OCI-LY7 (cell line): ENCODE measurements around the gene NOS3. TPM values are rescaled to one million over a fixed set of nuclear protein-coding genes. Genes with fewer than 3 reads are reported as not detected.

Source experiments
- BruUV-seq: library from RNA; stranded (reverse); fragments of 400-500 nt; replicated peaks from 2 replicates; lab custom pipeline; 2021; lab: Mats Ljungman, UMichigan
- CTCF ChIA-PET: fragments of 300-600 bp; sonication (Branson Sonifier 250); formaldehyde crosslinking; loops from one replicate; lab custom pipeline; 2022; ENCODE audit warnings: antibody characterized with exemption; ENCODE audit not compliant: unreplicated experiment; lab: Charles Lee
- POLR2A ChIA-PET: fragments of 300-600 bp; sonication (Branson Sonifier 250); formaldehyde crosslinking; loops from one replicate; lab custom pipeline; 2022; ENCODE audit warnings: antibody characterized with exemption; lab: Charles Lee
- DNase-seq: peaks from one replicate; pipeline ENCODE4 v3.0.0-alpha.2; 2015; ENCODE audit warnings: low spot score
- H2AFZ ChIP-seq: fragments of 200-600 bp; sonication (generic), shearing (Covaris generic); 2 replicates; pipeline ENCODE4 v1.6.1; 2014; ENCODE audit warnings: mild to moderate bottlenecking, antibody characterized with exemption, low read length, moderate library complexity
- H3K27ac ChIP-seq: fragments of 200-600 bp; sonication (generic); 2 replicates; pipeline ENCODE4 v1.5.1; 2014; ENCODE audit warnings: mixed run types, low read depth, mild to moderate bottlenecking, moderate library complexity, low read length, inconsistent platforms; ENCODE audit not compliant: poor library complexity, severe bottlenecking
- H3K36me3 ChIP-seq: fragments of 200-600 bp; sonication (generic); 2 replicates; pipeline ENCODE4 v1.6.1; 2014; ENCODE audit warnings: mild to moderate bottlenecking, antibody characterized with exemption, low read length, moderate library complexity, mixed read lengths; ENCODE audit not compliant: insufficient read depth
- H3K4me1 ChIP-seq: fragments of 200-600 bp; sonication (generic); 2 replicates; pipeline ENCODE4 v1.5.1; 2014; ENCODE audit warnings: mild to moderate bottlenecking, low read length; ENCODE audit not compliant: insufficient read depth, poor library complexity, severe bottlenecking
- H3K4me2 ChIP-seq: fragments of 200-600 bp; sonication (generic); 2 replicates; pipeline ENCODE4 v1.6.1; 2014; ENCODE audit warnings: mild to moderate bottlenecking, low read length
- H3K4me3 ChIP-seq: fragments of 200-600 bp; sonication (generic); 2 replicates; pipeline ENCODE4 v1.5.1; 2014; ENCODE audit warnings: mild to moderate bottlenecking, low read depth, low read length; ENCODE audit not compliant: poor library complexity, severe bottlenecking
- H3K79me2 ChIP-seq: fragments of 200-600 bp; sonication (generic); 2 replicates; pipeline ENCODE4 v1.6.1; 2016; ENCODE audit warnings: low read depth, mild to moderate bottlenecking, low read length, moderate library complexity, mixed read lengths; ENCODE audit not compliant: insufficient read depth
- H3K9me2 ChIP-seq: fragments of 200-600 bp; sonication (generic); 2 replicates; pipeline ENCODE4 v1.6.1; 2016; ENCODE audit warnings: mild to moderate bottlenecking, low read length, mixed read lengths; ENCODE audit not compliant: insufficient read depth
- H3K9me3 ChIP-seq: fragments of 200-600 bp; sonication (generic); 2 replicates; pipeline ENCODE4 v1.6.1; 2014; ENCODE audit warnings: mild to moderate bottlenecking, mixed run types, low read length, mixed read lengths
- H4K20me1 ChIP-seq: fragments of 200-600 bp; sonication (generic); 2 replicates; pipeline ENCODE4 v1.6.1; 2014; ENCODE audit warnings: mild to moderate bottlenecking, antibody characterized with exemption, low read length, moderate library complexity, mixed read lengths; ENCODE audit not compliant: insufficient read depth
- EZH2phosphoT487 ChIP-seq: fragments of 200-600 bp; sonication (generic); IDR thresholded peaks from 2 replicates; pipeline ENCODE4 v1.6.1; 2018; ENCODE audit warnings: low read depth, borderline replicate concordance, mild to moderate bottlenecking, mixed run types, antibody characterized with exemption, low read length, moderate library complexity, mixed read lengths
- intact Hi-C: fragments of 100-400 bp; cut with micrococcal nuclease; formaldehyde crosslinking; loops from one replicate; pipeline ENCODE4 v1.10.0; 2022; ENCODE audit not compliant: unreplicated experiment
- total RNA-seq, 2 experiments: library from RNA; depleted of rRNA in 1 of 2; stranded (reverse); fragments of >200 nt in 1 of 2; shearing (Covaris generic) in 1 of 2; gene quantifications; 2 replicates each; pipeline ENCODE4 v1.2.3, GENCODE V29; 2014 to 2022
- TF ChIP-seq, protein P1 (sequence below): fragments of 200-600 bp; sonication (generic); conservative IDR thresholded peaks from 2 replicates; pipeline ENCODE4 v1.5.1; 2014; ENCODE audit warnings: mild to moderate bottlenecking, antibody characterized with exemption, low read length, moderate library complexity, mixed read lengths

The NOS3 gene
- total RNA-seq, 2 experiments from 2014 or later, result 0.78 to 0.82 TPM

- no peaks in the 10 kb centered on the region for H4K20me1 ChIP-seq
- no peak overlapping the region for H2AFZ ChIP-seq
- H3K79me2 ChIP-seq, result no peaks in the 10 kb centered on the region
- peak overlapping the region; percentile 8; the same call in 1 of the 2 replicates for H3K4me2 ChIP-seq
- peak; percentile 68 for DNase-seq
- no TSS peak for BruUV-seq
- no peaks in the 10 kb centered on the region for H3K36me3 ChIP-seq
- no peaks in the 10 kb centered on the region for H3K9me2 ChIP-seq
- no peaks in the 10 kb centered on the region for H3K9me3 ChIP-seq
- no peak overlapping the region for H3K27ac ChIP-seq
- H3K4me3 ChIP-seq, result no peak overlapping the region
- intact Hi-C loops, result loop anchor here (1.0 to 2.0 kb wide), 4 partner anchors 25 to 210 kb away; no protein-coding TSS in a partner anchor
- H3K4me1 ChIP-seq, result peaks cover 11% of the 10 kb centered on the region
- CTCF ChIA-PET, result interaction anchor here (0.6 to 1.0 kb wide), 4 partner anchors 39 to 1737 kb away, joined by 3 to 10 read pairs (median 7); no protein-coding TSS in a partner anchor
- TF ChIP-seq EZH2phosphoT487, result no peak
- TF ChIP-seq, protein P1, sequence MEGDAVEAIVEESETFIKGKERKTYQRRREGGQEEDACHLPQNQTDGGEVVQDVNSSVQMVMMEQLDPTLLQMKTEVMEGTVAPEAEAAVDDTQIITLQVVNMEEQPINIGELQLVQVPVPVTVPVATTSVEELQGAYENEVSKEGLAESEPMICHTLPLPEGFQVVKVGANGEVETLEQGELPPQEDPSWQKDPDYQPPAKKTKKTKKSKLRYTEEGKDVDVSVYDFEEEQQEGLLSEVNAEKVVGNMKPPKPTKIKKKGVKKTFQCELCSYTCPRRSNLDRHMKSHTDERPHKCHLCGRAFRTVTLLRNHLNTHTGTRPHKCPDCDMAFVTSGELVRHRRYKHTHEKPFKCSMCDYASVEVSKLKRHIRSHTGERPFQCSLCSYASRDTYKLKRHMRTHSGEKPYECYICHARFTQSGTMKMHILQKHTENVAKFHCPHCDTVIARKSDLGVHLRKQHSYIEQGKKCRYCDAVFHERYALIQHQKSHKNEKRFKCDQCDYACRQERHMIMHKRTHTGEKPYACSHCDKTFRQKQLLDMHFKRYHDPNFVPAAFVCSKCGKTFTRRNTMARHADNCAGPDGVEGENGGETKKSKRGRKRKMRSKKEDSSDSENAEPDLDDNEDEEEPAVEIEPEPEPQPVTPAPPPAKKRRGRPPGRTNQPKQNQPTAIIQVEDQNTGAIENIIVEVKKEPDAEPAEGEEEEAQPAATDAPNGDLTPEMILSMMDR, result peak; percentile 88
- POLR2A ChIA-PET, result no interaction called here
Observed at GRCh38 chr7:150988230-150989226, 2.3 kb upstream of the NOS3 start.

DNA sequence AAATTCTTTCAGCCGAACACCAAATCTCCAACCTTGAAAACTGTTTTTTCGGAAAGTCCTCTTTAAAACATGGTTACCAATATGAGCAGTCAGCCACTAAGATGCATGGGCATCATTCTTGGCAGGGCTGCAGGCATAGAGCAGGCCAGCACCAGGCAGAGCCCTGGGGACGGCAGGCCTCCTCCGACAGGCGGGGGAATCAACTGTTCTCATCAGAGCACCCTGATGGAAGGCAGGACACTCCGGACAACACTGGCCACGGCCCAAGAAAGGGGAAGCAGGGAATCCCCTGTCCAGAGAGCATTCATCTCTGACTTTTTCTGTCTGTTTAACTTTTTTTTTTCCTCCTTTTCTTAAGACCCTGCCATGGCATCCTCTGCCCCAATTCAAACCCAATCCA is 1.4 kb upstream of the NOS3 start:
- ChIA-PET CTCF (interaction anchor here (0.6 to 1.0 kb wide), 3 partner anchors 98 to 1736 kb away, joined by 5 to 10 read pairs (median 9); no protein-coding TSS in a partner anchor), POLR2A (no interaction called here)
- Histone ChIP-seq H3K4me1 (peaks cover 15% of the 10 kb centered on the region), H2AFZ (no peak overlapping the region), H3K9me2 (no peaks in the 10 kb centered on the region), H3K79me2 (no peaks in the 10 kb centered on the region), H3K27ac (no peak overlapping the region), H3K9me3 (no peaks in the 10 kb centered on the region), H4K20me1 (no peaks in the 10 kb centered on the region), H3K4me2 (no peak overlapping the region), H3K36me3 (no peaks in the 10 kb centered on the region), H3K4me3 (no peak overlapping the region)
- DNase-seq, result no peak
- no TSS peak for BruUV-seq
- intact Hi-C loops, result loop anchor here (2.0 kb wide), 1 partner anchor 113 kb away; no protein-coding TSS in a partner anchor
- TF ChIP-seq, protein P1, result no peak
